MM.1S (cell line): ENCODE data around the gene AIMP2.
"Not testable (repeated sequence)": the region's sequence is repeated elsewhere in the genome, so short reads cannot be mapped to it uniquely, and the experiment has no call there.

Source experiments
- DNase-seq: peaks from one replicate; pipeline ENCODE4 v3.0.0-alpha.2; 2015
- H2AFZ ChIP-seq: fragments of 300-600 bp; sonication (generic); 2 replicates; pipeline ENCODE4 v1.6.0; 2016; ENCODE audit warnings: antibody characterized with exemption, low read length
- H3F3A ChIP-seq: fragments of 300-600 bp; sonication (generic); 2 replicates; pipeline ENCODE4 v1.6.1; 2016; ENCODE audit warnings: mild to moderate bottlenecking, antibody characterized with exemption, low read length, moderate library complexity, mixed read lengths; ENCODE audit not compliant: insufficient read depth
- H3K27ac ChIP-seq: fragments of 300-600 bp; sonication (generic); 2 replicates; pipeline ENCODE4 v1.5.1; 2016; ENCODE audit warnings: mild to moderate bottlenecking, low read length
- H3K27me3 ChIP-seq: fragments of 300-600 bp; sonication (generic); replicated peaks from 2 replicates; pipeline ENCODE4 v1.6.0; 2016; ENCODE audit warnings: low read length; ENCODE audit not compliant: insufficient read depth
- H3K36me3 ChIP-seq: fragments of 300-600 bp; sonication (generic); replicated peaks from 2 replicates; pipeline ENCODE4 v1.6.1; 2016; ENCODE audit warnings: mild to moderate bottlenecking, low read length, mixed read lengths; ENCODE audit not compliant: insufficient read depth
- H3K4me1 ChIP-seq: fragments of 300-600 bp; sonication (generic); 2 replicates; pipeline ENCODE4 v1.6.1; 2016; ENCODE audit warnings: low read length, mixed read lengths
- H3K4me2 ChIP-seq: fragments of 300-600 bp; sonication (generic); 2 replicates; pipeline ENCODE4 v1.6.0; 2016; ENCODE audit warnings: low read depth, low read length
- H3K4me3 ChIP-seq: fragments of 300-600 bp; sonication (generic); 2 replicates; pipeline ENCODE4 v1.5.1; 2016; ENCODE audit warnings: low read length, mixed read lengths
- H3K79me2 ChIP-seq: fragments of 300-600 bp; sonication (generic); 2 replicates; pipeline ENCODE4 v1.6.1; 2016; ENCODE audit warnings: mixed run types, low read length, mixed read lengths
- H3K9ac ChIP-seq: fragments of 300-600 bp; sonication (generic); 2 replicates; pipeline ENCODE4 v1.6.1; 2016; ENCODE audit warnings: low read length, mixed read lengths
- H3K9me2 ChIP-seq: fragments of 300-600 bp; sonication (generic); replicated peaks from 2 replicates; pipeline ENCODE4 v1.6.1; 2016; ENCODE audit warnings: mild to moderate bottlenecking, low read length, mixed read lengths; ENCODE audit not compliant: insufficient read depth
- H3K9me3 ChIP-seq: fragments of 300-600 bp; sonication (generic); replicated peaks from 2 replicates; pipeline ENCODE4 v1.6.1; 2016; ENCODE audit warnings: mild to moderate bottlenecking, low read length, mixed read lengths; ENCODE audit not compliant: insufficient read depth
- H4K20me1 ChIP-seq: fragments of 300-600 bp; sonication (generic); 2 replicates; pipeline ENCODE4 v1.6.1; 2016; ENCODE audit warnings: mild to moderate bottlenecking, low read length, moderate library complexity, mixed read lengths; ENCODE audit not compliant: insufficient read depth
- EZH2 ChIP-seq: fragments of 300-600 bp; sonication (generic); optimal IDR thresholded peaks from 2 replicates; pipeline ENCODE3; 2017; ENCODE audit warnings: low read depth, mild to moderate bottlenecking, antibody characterized with exemption, low read length, mixed read lengths
- EZH2phosphoT487 ChIP-seq: fragments of 300-600 bp; sonication (generic); IDR thresholded peaks from 2 replicates; pipeline ENCODE4 v1.6.1; 2018; ENCODE audit warnings: antibody characterized with exemption, low read length
- TF ChIP-seq, protein P1 (sequence below): fragments of 300-600 bp; sonication (generic); IDR thresholded peaks from 2 replicates; pipeline ENCODE4 v1.5.1; 2016; ENCODE audit warnings: antibody characterized with exemption, low read length, mixed read lengths

The AIMP2 gene

DNA sequence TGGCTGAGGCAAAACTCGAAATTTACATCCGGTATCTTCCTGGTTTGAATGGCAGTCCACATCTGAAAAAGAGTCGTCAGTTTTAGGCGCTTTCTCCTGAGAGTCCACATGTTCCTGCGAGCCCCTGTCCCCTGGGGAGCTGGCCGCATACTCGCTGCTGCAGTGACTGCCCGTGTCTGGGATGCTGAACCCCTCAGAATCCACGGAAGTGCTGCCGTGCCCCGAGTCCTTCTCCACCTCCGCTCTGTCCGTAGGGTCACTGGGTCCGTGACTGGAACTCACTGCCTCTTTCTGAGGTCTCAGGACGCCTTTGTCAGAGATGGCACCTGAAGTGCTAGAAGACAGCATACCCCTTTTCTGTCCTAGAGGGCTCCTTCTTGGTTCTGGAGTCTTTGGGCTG lies 22.0 kb upstream of the AIMP2 start:
- not testable (repeated sequence) for H3F3A ChIP-seq, H3K4me2 ChIP-seq, H3K27ac ChIP-seq, H4K20me1 ChIP-seq, H3K9me3 ChIP-seq, H3K27me3 ChIP-seq, H2AFZ ChIP-seq, H3K36me3 ChIP-seq, H3K4me3 ChIP-seq, DNase-seq, H3K9me2 ChIP-seq, H3K79me2 ChIP-seq, H3K9ac ChIP-seq, H3K4me1 ChIP-seq

DNA sequence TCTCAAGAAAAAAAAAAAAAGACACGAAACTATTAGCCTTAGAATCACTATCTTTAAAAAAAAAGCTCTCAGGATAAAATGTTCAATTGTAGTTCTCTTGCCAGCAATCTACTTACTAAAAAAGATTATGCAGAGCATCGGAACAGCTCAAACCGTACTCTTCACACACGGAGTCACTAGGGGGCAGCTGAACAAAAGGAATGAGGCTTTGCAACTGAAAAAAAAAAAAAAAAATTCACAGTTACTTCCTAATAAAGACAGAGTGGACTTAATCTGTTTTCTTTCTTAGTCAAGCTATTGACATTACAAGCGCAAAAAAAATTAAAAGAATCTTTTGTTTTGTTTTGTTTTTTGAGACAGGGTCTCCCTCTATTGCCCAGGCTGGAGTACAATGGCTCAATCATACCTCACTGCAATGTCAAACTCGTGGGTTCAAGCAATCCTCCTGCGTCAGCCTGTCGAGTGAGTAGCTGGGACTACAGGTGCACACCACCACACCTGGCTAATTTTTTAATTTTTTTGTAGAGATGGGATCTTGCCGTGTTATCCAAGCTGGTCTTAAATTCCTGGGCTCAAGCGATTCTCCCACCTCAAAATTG lies 11.8 kb upstream of the AIMP2 start:
- Histone ChIP-seq H3K9me2 (no peaks in the 10 kb centered on the region), H3K9ac (no peak overlapping the region), H3K27me3 (no peaks in the 10 kb centered on the region), H3K4me2 (no peak overlapping the region), H3K4me3 (no peak overlapping the region), H3K36me3 (peaks cover 4% of the 10 kb centered on the region; the same call in 1 of the 2 replicates), H4K20me1 (no peaks in the 10 kb centered on the region), H3K27ac (no peak overlapping the region), H2AFZ (no peak overlapping the region), H3K4me1 (no peaks in the 10 kb centered on the region), H3F3A (no peaks in the 10 kb centered on the region), H3K9me3 (no peaks in the 10 kb centered on the region), H3K79me2 (no peaks in the 10 kb centered on the region)
- DNase-seq, result peak; percentile 55
- TF ChIP-seq, protein P1, sequence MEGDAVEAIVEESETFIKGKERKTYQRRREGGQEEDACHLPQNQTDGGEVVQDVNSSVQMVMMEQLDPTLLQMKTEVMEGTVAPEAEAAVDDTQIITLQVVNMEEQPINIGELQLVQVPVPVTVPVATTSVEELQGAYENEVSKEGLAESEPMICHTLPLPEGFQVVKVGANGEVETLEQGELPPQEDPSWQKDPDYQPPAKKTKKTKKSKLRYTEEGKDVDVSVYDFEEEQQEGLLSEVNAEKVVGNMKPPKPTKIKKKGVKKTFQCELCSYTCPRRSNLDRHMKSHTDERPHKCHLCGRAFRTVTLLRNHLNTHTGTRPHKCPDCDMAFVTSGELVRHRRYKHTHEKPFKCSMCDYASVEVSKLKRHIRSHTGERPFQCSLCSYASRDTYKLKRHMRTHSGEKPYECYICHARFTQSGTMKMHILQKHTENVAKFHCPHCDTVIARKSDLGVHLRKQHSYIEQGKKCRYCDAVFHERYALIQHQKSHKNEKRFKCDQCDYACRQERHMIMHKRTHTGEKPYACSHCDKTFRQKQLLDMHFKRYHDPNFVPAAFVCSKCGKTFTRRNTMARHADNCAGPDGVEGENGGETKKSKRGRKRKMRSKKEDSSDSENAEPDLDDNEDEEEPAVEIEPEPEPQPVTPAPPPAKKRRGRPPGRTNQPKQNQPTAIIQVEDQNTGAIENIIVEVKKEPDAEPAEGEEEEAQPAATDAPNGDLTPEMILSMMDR, result peak; percentile 54
- TF ChIP-seq EZH2phosphoT487, result no peak

DNA sequence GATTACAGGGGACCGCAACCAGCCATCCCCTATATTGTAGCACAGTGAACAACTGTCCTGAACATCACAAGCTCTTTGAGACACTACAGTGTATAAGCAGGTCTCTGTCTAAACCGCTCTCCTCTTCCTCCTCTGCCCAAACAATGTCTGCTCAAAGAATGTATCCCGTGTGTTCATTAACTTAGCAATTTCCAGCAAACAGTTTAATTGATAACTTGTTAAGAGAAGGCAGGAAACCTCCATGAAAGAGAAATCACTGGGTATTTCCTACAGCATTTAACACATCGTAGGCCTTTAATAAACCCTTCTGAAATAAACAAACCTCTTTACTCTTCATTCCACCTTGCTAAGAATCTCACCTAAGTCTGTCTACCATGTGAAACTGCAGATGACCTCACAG lies 1.7 kb upstream of the AIMP2 start:
- no peaks in the 10 kb centered on the region for H3K9me3 ChIP-seq
- H3K4me3 ChIP-seq, result no peak overlapping the region
- no peaks in the 10 kb centered on the region for H3K9me2 ChIP-seq
- peaks cover 37% of the 10 kb centered on the region for H3K79me2 ChIP-seq
- H3F3A ChIP-seq, result peaks cover 5% of the 10 kb centered on the region; the same call in 1 of the 2 replicates
- H3K27me3 ChIP-seq, result no peaks in the 10 kb centered on the region
- H3K9ac ChIP-seq, result no peak overlapping the region
- H3K36me3 ChIP-seq, result no peaks in the 10 kb centered on the region
- no peak overlapping the region for H2AFZ ChIP-seq
- no peak overlapping the region; the same call in 1 of the 2 replicates for H3K4me2 ChIP-seq
- H3K27ac ChIP-seq, result no peak overlapping the region
- TF ChIP-seq EZH2 (no peak), EZH2phosphoT487 (no peak)
- TF ChIP-seq, protein P1, result no peak
- DNase-seq, result no peak
- H3K4me1 ChIP-seq, result no peaks in the 10 kb centered on the region
- H4K20me1 ChIP-seq, result no peaks in the 10 kb centered on the region

DNA sequence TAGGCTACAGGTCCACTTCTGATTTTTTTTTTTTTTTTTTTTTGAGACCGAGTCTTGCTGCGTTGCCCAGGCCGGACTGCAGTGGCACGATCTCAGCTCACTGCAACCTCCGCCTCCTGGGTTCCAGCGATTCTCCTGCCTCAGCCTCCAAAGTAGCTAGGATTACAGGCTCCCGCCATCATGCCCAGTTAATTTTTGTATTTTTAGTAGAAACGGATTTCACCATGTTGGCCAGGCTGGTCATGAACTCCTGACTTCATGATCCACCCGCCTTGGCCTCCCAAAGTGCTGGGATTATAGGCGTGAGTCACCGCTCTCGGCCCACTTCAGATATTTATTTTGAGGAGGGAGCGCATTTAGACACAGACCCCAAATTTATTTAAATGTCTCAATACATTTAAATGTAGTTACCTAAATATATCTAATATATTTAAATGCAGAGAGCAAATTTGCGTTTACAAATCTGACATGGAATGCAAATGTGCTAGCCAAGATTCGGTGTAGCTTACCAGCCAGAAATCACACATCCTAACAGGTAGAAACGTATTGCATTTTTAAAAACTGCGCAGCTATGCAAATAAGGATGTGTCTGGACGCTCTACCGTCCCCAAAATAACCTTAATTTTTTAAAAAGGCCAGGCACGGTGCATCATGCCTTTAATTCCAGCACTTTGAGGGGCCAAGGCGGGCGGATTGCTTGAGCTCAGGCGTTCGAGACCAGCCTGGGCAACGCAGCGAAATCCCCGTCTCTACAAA lies 1.1 kb upstream of the AIMP2 start:
- H3K9me3 ChIP-seq, H3K27me3 ChIP-seq, H3K27ac ChIP-seq, H3K36me3 ChIP-seq, H3K9me2 ChIP-seq, H4K20me1 ChIP-seq, H3F3A ChIP-seq, H3K4me1 ChIP-seq, H2AFZ ChIP-seq: not testable (repeated sequence)
- Histone ChIP-seq H3K4me3 (peak overlapping the region; percentile 97), H3K9ac (peak overlapping the region; percentile 91; the same call in 1 of the 2 replicates), H3K79me2 (peaks cover 44% of the 10 kb centered on the region), H3K4me2 (peak overlapping the region; percentile 69; the same call in 1 of the 2 replicates)
- peak; percentile 32 for DNase-seq

DNA sequence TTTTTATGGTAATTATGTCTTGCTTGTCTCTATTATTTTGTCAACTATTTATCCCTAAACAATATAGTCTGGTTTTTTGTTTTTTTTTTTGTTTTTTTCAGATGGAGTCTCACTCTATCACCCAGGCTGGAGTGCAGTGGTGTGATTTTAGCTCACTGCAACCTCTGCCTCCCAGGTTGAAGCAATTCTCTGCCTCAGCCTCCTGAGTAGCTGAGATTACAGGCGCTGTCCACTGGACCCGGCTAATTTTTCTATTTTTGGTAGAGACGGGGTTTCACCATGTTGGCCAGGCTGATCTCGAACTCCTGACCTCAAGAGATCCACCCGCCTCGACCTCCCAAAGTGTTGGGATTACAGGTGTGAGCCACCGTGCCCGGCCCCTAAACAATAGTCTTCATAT lies 1.3 kb downstream of the AIMP2 start:
- H3K9me2 ChIP-seq, H3K4me3 ChIP-seq, H2AFZ ChIP-seq, DNase-seq, H3K9me3 ChIP-seq, H3K27ac ChIP-seq, H3K4me1 ChIP-seq, H3K36me3 ChIP-seq, H3K9ac ChIP-seq, H3K27me3 ChIP-seq, H3F3A ChIP-seq, H4K20me1 ChIP-seq: not testable (repeated sequence)
- peaks cover 48% of the 10 kb centered on the region for H3K79me2 ChIP-seq
- peak overlapping the region; percentile 34 for H3K4me2 ChIP-seq
